HepG2 (cell line): Measurements from ENCODE around the gene CITED4. TPM values are rescaled to one million over a fixed set of nuclear protein-coding genes. Genes with fewer than 3 reads are reported as not detected.
A peak's percentile ranks its signal among the peaks of the same experiment; 100 is the strongest.

ENCODE experiments used
- ATAC-seq: fragments of 200-7000 bp; cut with Tn5 transposase; 3 replicates; pipeline ENCODE4 v1.9.1; 2020; ENCODE audit warnings: mild to moderate bottlenecking, moderate library complexity
- BruUV-seq: library from RNA; stranded (reverse); fragments of 400-500 nt; replicated peaks from 2 replicates; lab custom pipeline; 2021; lab: Mats Ljungman, UMichigan
- CTCF ChIA-PET: fragments of 300-600 bp; formaldehyde crosslinking; extraction: SDS; loops from one replicate; lab custom pipeline; 2021; ENCODE audit warnings: low total read pairs, inconsistent platforms, low intra/inter-chr PET ratio; lab: Yijun Ruan, JAX
- POLR2A ChIA-PET: fragments of 350-600 bp; sonication (Branson Sonifier 250); formaldehyde crosslinking; loops from one replicate; lab custom pipeline; 2020; ENCODE audit warnings: antibody characterized with exemption, inconsistent platforms; lab: Yijun Ruan, JAX
- DNase-seq: peaks from one replicate; pipeline ENCODE4 v3.0.0-alpha.2; 2015; ENCODE audit warnings: low spot score
- FAIRE-seq: peaks from 3 replicates; lab custom pipeline; 2011; peaks lifted over from hg19 to GRCh38; lab: Jason Lieb, UNC
- H2AFZ ChIP-seq: one replicate; pipeline ENCODE4 v1.6.1; 2011; ENCODE audit warnings: low read length, inconsistent platforms
- H3K27ac ChIP-seq: fragments of 300-600 bp; 3 replicates; pipeline ENCODE4 v1.8.0; 2011; ENCODE audit warnings: mixed run types, mild to moderate bottlenecking, mixed read lengths, low read length, inconsistent platforms; ENCODE audit not compliant: insufficient read depth; ENCODE audit errors: extremely low read length
- H3K27me3 ChIP-seq, 2 experiments: fragments of 200-600 bp in 1 of 2; 2 replicates in 1 of 2; 3 replicates in 1 of 2; pipeline versions ENCODE4 v1.6.0 to v1.8.0; 2011; ENCODE audit warnings: low read length in 2 of 2, mild to moderate bottlenecking in 2 of 2, moderate library complexity in 2 of 2, inconsistent platforms in 1 of 2; ENCODE audit not compliant: insufficient read depth in 2 of 2, control insufficient read depth in 1 of 2
- H3K36me3 ChIP-seq, 2 experiments: fragments of 200-600 bp in 1 of 2; replicated peaks in 1 of 2; 2 replicates in 1 of 2; 3 replicates in 1 of 2; pipeline versions ENCODE4 v1.5.1 to v1.8.0; 2011; ENCODE audit warnings: low read length in 2 of 2, inconsistent platforms in 1 of 2; ENCODE audit not compliant: insufficient read depth in 2 of 2, control insufficient read depth in 1 of 2
- H3K4me1 ChIP-seq: 2 replicates; pipeline ENCODE4 v1.5.1; 2012; ENCODE audit warnings: low read length, inconsistent platforms; ENCODE audit not compliant: insufficient read depth
- H3K4me2 ChIP-seq: 2 replicates; pipeline ENCODE4 v1.6.0; 2011; ENCODE audit warnings: low read depth, low read length, inconsistent platforms
- H3K4me3 ChIP-seq, 3 experiments: fragments of 200-600 bp in 1 of 3; sonication (generic), shearing (Covaris generic) in 1 of 3; replicated peaks in 1 of 3; 2 replicates each; pipeline ENCODE4 v1.5.1; 2011 to 2016; ENCODE audit warnings: low read length in 3 of 3, inconsistent platforms in 2 of 3, low read depth in 2 of 3, mild to moderate bottlenecking in 2 of 3, control low read depth in 1 of 3, mixed read lengths in 1 of 3; ENCODE audit not compliant: insufficient read depth in 1 of 3
- H3K79me2 ChIP-seq: one replicate; pipeline ENCODE4 v1.6.1; 2011; ENCODE audit warnings: low read length, inconsistent platforms; ENCODE audit not compliant: insufficient read depth
- H3K9ac ChIP-seq: 2 replicates; pipeline ENCODE4 v1.6.0; 2011; ENCODE audit warnings: mild to moderate bottlenecking, low read depth, low read length, inconsistent platforms; ENCODE audit not compliant: insufficient read depth
- H3K9me3 ChIP-seq: 2 replicates; pipeline ENCODE4 v1.5.1; 2012; ENCODE audit warnings: mild to moderate bottlenecking, low read length
- H4K20me1 ChIP-seq: 2 replicates; pipeline ENCODE4 v1.6.0; 2011; ENCODE audit warnings: inconsistent platforms, mild to moderate bottlenecking, low read length, moderate library complexity; ENCODE audit not compliant: insufficient read depth
- MAFF ChIP-seq: IDR thresholded peaks from 2 replicates; pipeline ENCODE4 v1.6.1; 2011; ENCODE audit warnings: low read depth, low read length, improper control_type of control experiment
- MAFG ChIP-seq: sonication (generic); formaldehyde crosslinking; IDR thresholded peaks from 2 replicates; pipeline ENCODE4 v1.5.1; 2020; ENCODE audit warnings: mild to moderate bottlenecking, missing genetic modification reagents
- MAFK ChIP-seq, 2 experiments: IDR thresholded peaks in 1 of 2; conservative IDR thresholded peaks in 1 of 2; 2 replicates each; pipeline ENCODE4 v1.6.1; 2011; ENCODE audit warnings: improper control_type of control experiment in 2 of 2, low read length in 2 of 2
- REXO4 ChIP-seq: sonication (generic); formaldehyde crosslinking; IDR thresholded peaks from 2 replicates; pipeline ENCODE4 v1.8.0; 2022; ENCODE audit warnings: missing genetic modification reagents, mild to moderate bottlenecking, borderline replicate concordance
- SNAPC2 ChIP-seq: sonication (generic); formaldehyde crosslinking; IDR thresholded peaks from 2 replicates; pipeline ENCODE4 v1.8.1; 2022; ENCODE audit warnings: mild to moderate bottlenecking, missing genetic modification reagents
- WGBS: methylation state at CpG from one replicate; pipeline ENCODE4 v1.1.6; 2017; ENCODE audit warnings: low lambda C conversion rate; 5-methylcytosine and 5-hydroxymethylcytosine counted together
- in situ Hi-C: cut with HindIII; loops from 2 replicates; pipeline ENCODE4 v1.10.0; 2017; ENCODE audit warnings: low pct_unique_long_range_greater_than_20kb; ENCODE audit not compliant: extremely low pct_ligation_motif_present
- intact Hi-C: fragments of 100-400 bp; cut with micrococcal nuclease; formaldehyde crosslinking; loops from one replicate; pipeline ENCODE4 v1.10.0; 2022; ENCODE audit not compliant: unreplicated experiment
- polyA plus RNA-seq, 8 experiments: library from polyadenylated mRNA; depleted of rRNA in 3 of 8; stranded (reverse) in 7 of 8; unstranded in 1 of 8; fragments of >200 nt; fragmentation: Illumina TruSeq in 4 of 8; extraction: Trizol in 4 of 8; gene quantifications; 2 replicates each; pipeline versions ENCODE4 v1.2.1 to v1.2.3, GENCODE V29; 2011 to 2016; ENCODE audit warnings: low read depth in 4 of 8, missing spikeins in 1 of 8, mixed read lengths in 1 of 8; ENCODE audit not compliant: insufficient read depth in 1 of 8
- total RNA-seq, 5 experiments: library from RNA; depleted of rRNA; stranded (reverse); fragments of >200 nt; fragmentation: Illumina TruSeq; extraction: Trizol; gene quantifications; 2 replicates each; pipeline ENCODE4 v1.2.3, GENCODE V29; 2016; ENCODE audit warnings: low read depth in 1 of 5
- TF ChIP-seq, protein P1 (sequence below): sonication (generic); formaldehyde crosslinking; IDR thresholded peaks from 2 replicates; pipeline ENCODE4 v1.4.0; 2020; ENCODE audit warnings: missing genetic modification reagents, borderline replicate concordance

Gene CITED4
- total and polyA plus RNA-seq, 2 of the 13 experiments (the other 11 are each of a cell fraction or from before 2014, with no cell fraction given): 1.5 to 9.9 TPM

DNA sequence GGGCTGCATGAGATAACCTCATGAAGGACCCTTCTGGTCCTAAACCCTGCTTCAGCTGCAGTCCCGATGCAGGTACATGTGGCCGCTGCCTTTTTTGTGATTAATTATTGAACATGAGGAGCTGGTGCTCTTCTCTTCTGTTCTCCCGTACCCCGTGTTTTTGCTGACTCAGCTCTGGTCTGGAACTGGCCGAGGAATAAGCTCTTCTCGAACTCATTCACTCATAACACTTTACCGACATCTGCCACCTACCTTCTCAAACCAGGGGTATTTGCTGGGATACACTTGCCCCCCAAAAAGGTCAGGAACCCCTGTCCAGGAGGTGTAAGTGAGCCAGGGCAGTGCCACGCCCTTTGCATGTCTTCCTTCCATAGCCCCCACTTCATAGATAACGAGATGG, 46.7 kb downstream of the CITED4 start:
- in situ Hi-C loops: no loop called here
- Histone ChIP-seq H2AFZ (no peak overlapping the region), H3K79me2 (no peaks in the 10 kb centered on the region)

More for the DNA sequence above, 46.7 kb downstream of the CITED4 start:
- WGBS: 35% methylated on average over 9 of the region's 9 CpGs
- H3K27ac ChIP-seq: no peak overlapping the region
- CTCF ChIA-PET: no interaction called here
- peaks cover 4% of the 10 kb centered on the region for H3K4me1 ChIP-seq
- DNase-seq (no peak), ATAC-seq (no peak), FAIRE-seq (no peak)
- no peaks in the 10 kb centered on the region for H4K20me1 ChIP-seq
- H3K9ac ChIP-seq: no peak overlapping the region
- TF ChIP-seq, protein P1, sequence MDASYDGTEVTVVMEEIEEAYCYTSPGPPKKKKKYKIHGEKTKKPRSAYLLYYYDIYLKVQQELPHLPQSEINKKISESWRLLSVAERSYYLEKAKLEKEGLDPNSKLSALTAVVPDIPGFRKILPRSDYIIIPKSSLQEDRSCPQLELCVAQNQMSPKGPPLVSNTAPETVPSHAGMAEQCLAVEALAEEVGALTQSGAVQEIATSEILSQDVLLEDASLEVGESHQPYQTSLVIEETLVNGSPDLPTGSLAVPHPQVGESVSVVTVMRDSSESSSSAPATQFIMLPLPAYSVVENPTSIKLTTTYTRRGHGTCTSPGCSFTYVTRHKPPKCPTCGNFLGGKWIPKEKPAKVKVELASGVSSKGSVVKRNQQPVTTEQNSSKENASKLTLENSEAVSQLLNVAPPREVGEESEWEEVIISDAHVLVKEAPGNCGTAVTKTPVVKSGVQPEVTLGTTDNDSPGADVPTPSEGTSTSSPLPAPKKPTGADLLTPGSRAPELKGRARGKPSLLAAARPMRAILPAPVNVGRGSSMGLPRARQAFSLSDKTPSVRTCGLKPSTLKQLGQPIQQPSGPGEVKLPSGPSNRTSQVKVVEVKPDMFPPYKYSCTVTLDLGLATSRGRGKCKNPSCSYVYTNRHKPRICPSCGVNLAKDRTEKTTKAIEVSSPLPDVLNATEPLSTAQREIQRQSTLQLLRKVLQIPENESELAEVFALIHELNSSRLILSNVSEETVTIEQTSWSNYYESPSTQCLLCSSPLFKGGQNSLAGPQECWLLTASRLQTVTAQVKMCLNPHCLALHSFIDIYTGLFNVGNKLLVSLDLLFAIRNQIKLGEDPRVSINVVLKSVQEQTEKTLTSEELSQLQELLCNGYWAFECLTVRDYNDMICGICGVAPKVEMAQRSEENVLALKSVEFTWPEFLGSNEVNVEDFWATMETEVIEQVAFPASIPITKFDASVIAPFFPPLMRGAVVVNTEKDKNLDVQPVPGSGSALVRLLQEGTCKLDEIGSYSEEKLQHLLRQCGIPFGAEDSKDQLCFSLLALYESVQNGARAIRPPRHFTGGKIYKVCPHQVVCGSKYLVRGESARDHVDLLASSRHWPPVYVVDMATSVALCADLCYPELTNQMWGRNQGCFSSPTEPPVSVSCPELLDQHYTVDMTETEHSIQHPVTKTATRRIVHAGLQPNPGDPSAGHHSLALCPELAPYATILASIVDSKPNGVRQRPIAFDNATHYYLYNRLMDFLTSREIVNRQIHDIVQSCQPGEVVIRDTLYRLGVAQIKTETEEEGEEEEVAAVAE (CRISPR knock-in tag): no peak
- TF ChIP-seq MAFG: peak; percentile 23; the same call in 1 of the 2 replicates
- peak; percentile 99 to 100 for TF ChIP-seq MAFK (conservative IDR thresholded peaks at IDR 0.05 in 1 of 2, IDR thresholded peaks at IDR 0.05 in 1 of 2; ENCODE audit: low read length in 2 of 2)
- TF ChIP-seq REXO4 (CRISPR knock-in tag): no peak
- TF ChIP-seq MAFF: peak; percentile 99
- no peak for TF ChIP-seq SNAPC2 (CRISPR knock-in tag)
- H3K36me3 ChIP-seq: no peaks in the 10 kb centered on the region
- peaks cover 0 to 24% of the 10 kb centered on the region in 2 experiments; a peak in 4 of 5 replicates for H3K27me3 ChIP-seq
- intact Hi-C loops: no loop called here
- H3K4me2 ChIP-seq: no peak overlapping the region
- no peaks in the 10 kb centered on the region for H3K9me3 ChIP-seq
- POLR2A ChIA-PET: interaction anchor here (1.0 kb wide), 1 partner anchor 124 kb away, joined by 3 read pairs; the partner anchor contains the start of gene NFYC
- no TSS peak for BruUV-seq
- H3K4me3 ChIP-seq: no peak overlapping the region

Other genes with a start within 250 kb of the CITED4 start
- 5.4 TPM in 2 replicates for gene RIMS3, start 196.7 kb downstream of the CITED4 start, total RNA-seq (2016; rRNA removed; fragmentation: Illumina TruSeq; extraction: Trizol)
- 2.1 and 3.4 TPM in 2 replicates for gene RIMS3, start 196.7 kb downstream of the CITED4 start, polyA plus RNA-seq (2011; rRNA removed)
- 33.9 and 41.3 TPM in 2 replicates for gene NFYC, start 170.7 kb downstream of the CITED4 start, total RNA-seq (2016; rRNA removed; fragmentation: Illumina TruSeq; extraction: Trizol)
- 69.6 and 73.7 TPM in 2 replicates for gene NFYC, start 170.7 kb downstream of the CITED4 start, polyA plus RNA-seq (2011; rRNA removed)
- 0.02 TPM in 1 of 2 replicates, not detected in the other for gene KCNQ4, start 78.6 kb downstream of the CITED4 start, total RNA-seq (2016; rRNA removed; fragmentation: Illumina TruSeq; extraction: Trizol)
- 0.03 and 0.09 TPM in 2 replicates for gene KCNQ4, start 78.6 kb downstream of the CITED4 start, polyA plus RNA-seq (2011; rRNA removed)
- 42.8 and 63.1 TPM in 2 replicates for gene CTPS1, start 117.3 kb upstream of the CITED4 start, total RNA-seq (2016; rRNA removed; fragmentation: Illumina TruSeq; extraction: Trizol)
- 9.6 and 10.1 TPM in 2 replicates for gene CTPS1, start 117.3 kb upstream of the CITED4 start, polyA plus RNA-seq (2011; rRNA removed)
- gene SLFNL1, start 159.4 kb upstream of the CITED4 start, total RNA-seq (2016; rRNA removed; fragmentation: Illumina TruSeq; extraction: Trizol): 0.07 TPM in 1 of 2 replicates, not detected in the other
- gene SLFNL1, start 159.4 kb upstream of the CITED4 start, polyA plus RNA-seq (2011; rRNA removed): 0.18 and 0.20 TPM in 2 replicates